Progenitor cell of endocrine pancreas (in vitro differentiated cells): ENCODE data around the gene OR56A4. TPM values are rescaled to one million over a fixed set of nuclear protein-coding genes. Genes with fewer than 3 reads are reported as not detected.

Source experiments
- DNase-seq: peaks from one replicate; pipeline ENCODE4 v3.0.0; 2021; ENCODE audit warnings: low spot score; ENCODE audit not compliant: unreplicated experiment
- H3K27ac Mint-ChIP-seq: 2 replicates; pipeline ENCODE4 v1.8.0; 2021; ENCODE audit warnings: mild to moderate bottlenecking, moderate library complexity, mixed read lengths
- H3K27me3 Mint-ChIP-seq: 2 replicates; pipeline ENCODE4 v1.8.0; 2021; ENCODE audit warnings: mixed read lengths
- H3K36me3 Mint-ChIP-seq: 2 replicates; pipeline ENCODE4 v1.8.0; 2022; ENCODE audit warnings: mixed read lengths; ENCODE audit not compliant: insufficient read depth
- H3K4me1 Mint-ChIP-seq: 2 replicates; pipeline ENCODE4 v1.8.0; 2021; ENCODE audit warnings: low read depth, mixed read lengths
- H3K4me3 Mint-ChIP-seq: 2 replicates; pipeline ENCODE4 v1.8.0; 2021; ENCODE audit warnings: low read depth, mild to moderate bottlenecking, moderate library complexity, mixed read lengths
- H3K9me3 Mint-ChIP-seq: 2 replicates; pipeline ENCODE4 v1.8.0; 2021; ENCODE audit warnings: low read depth, mixed read lengths
- total RNA-seq: library from RNA; stranded (reverse); gene quantifications from 2 replicates; pipeline ENCODE4 v1.2.1, GENCODE V29; 2021
- TF ChIP-seq, protein P1 (sequence below): fragments of 200-600 bp; sonication (generic); IDR thresholded peaks from one replicate; pipeline ENCODE4 v1.5.0; 2021; ENCODE audit warnings: antibody characterized with exemption, mild to moderate bottlenecking; ENCODE audit not compliant: unreplicated experiment

The OR56A4 gene
- total RNA-seq, 1 donor from 2014 or later: 0.07 TPM

DNA sequence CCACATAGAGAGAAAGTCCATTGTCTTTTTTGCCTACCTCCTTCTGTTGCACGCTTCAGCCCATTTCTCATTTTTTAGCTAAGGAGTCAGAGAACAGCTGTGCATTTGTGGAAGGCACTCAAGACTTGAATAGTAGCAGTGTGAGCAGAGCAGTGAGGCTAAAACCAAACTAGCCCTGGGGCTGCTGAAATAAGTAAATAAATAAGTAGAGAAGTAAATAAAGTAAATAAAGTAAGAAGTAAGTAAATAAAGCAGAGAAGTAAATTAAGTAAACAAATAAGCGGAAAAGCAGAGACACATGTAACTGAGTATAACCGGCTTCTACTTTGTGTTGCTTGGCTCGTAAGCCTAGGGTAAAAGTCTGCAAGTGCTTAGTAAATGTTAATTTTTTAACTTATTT lies 17.5 kb downstream of the OR56A4 start:
- peaks cover 3% of the 10 kb centered on the region for H3K4me1 Mint-ChIP-seq
- H3K36me3 Mint-ChIP-seq: no peaks in the 10 kb centered on the region
- DNase-seq: no peak
- H3K4me3 Mint-ChIP-seq: no peak overlapping the region
- no peak overlapping the region for H3K27ac Mint-ChIP-seq
- peaks cover 3% of the 10 kb centered on the region for H3K9me3 Mint-ChIP-seq
- H3K27me3 Mint-ChIP-seq: peaks cover 11% of the 10 kb centered on the region
- TF ChIP-seq, protein P1, sequence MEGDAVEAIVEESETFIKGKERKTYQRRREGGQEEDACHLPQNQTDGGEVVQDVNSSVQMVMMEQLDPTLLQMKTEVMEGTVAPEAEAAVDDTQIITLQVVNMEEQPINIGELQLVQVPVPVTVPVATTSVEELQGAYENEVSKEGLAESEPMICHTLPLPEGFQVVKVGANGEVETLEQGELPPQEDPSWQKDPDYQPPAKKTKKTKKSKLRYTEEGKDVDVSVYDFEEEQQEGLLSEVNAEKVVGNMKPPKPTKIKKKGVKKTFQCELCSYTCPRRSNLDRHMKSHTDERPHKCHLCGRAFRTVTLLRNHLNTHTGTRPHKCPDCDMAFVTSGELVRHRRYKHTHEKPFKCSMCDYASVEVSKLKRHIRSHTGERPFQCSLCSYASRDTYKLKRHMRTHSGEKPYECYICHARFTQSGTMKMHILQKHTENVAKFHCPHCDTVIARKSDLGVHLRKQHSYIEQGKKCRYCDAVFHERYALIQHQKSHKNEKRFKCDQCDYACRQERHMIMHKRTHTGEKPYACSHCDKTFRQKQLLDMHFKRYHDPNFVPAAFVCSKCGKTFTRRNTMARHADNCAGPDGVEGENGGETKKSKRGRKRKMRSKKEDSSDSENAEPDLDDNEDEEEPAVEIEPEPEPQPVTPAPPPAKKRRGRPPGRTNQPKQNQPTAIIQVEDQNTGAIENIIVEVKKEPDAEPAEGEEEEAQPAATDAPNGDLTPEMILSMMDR: no peak

DNA sequence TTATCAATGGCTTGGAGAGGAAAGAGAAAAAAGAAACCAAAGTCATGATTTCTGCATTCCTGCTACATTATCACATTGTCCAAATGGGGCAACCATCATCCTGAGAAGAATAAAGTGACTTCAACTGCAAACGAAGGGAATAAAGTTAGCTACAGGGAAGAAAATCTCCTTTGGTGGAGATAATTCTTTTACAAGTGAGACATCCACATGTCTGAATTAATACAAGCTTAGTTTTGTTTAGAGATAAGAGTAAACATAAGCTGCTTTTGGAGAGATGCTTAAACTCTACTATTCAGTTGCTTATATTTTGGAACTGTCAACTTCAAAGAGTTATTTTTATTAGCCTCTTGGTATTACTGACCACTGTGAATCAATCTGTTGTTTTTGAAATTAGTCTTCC lies 19.9 kb downstream of the OR56A4 start, which contains the start of gene OR52L1:
Gene OR52L1 (minus strand): TSS at position 101 of the 400 bp plus-strand sequence. CDS start 55 bp downstream, at position 46.
- no peaks in the 10 kb centered on the region for H3K36me3 Mint-ChIP-seq
- no peak within 1 kb of the TSS for H3K4me3 Mint-ChIP-seq
- H3K4me1 Mint-ChIP-seq: peaks cover 3% of the 10 kb centered on the region
- H3K9me3 Mint-ChIP-seq: peaks cover 3% of the 10 kb centered on the region
- H3K27ac Mint-ChIP-seq: no peak within 1 kb of the TSS
- no peak for DNase-seq
- TF ChIP-seq, protein P1: no peak
- peaks cover 8% of the 10 kb centered on the region for H3K27me3 Mint-ChIP-seq

DNA sequence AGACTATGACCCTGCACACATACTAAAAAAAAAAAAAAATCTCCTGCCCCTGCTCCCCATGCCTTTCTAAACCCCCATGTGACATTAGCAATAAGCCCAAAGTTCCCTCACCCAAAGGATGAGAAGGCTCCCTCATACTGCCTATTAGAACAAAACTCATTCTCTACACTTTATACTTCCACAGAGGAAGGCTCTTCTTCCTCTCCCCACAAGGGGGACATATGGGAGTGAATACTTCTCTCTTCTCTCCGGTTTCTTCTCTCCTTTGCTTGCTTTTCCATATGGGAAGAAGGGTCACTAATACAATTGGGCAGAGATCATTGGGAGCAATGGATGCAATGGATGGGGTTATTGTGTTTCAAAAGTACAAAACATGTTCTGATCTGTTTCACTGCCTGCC lies 23.3 kb downstream of the OR56A4 start:
- no peak for DNase-seq
- H3K36me3 Mint-ChIP-seq: no peaks in the 10 kb centered on the region
- H3K4me1 Mint-ChIP-seq: no peaks in the 10 kb centered on the region
- peaks cover 26% of the 10 kb centered on the region for H3K9me3 Mint-ChIP-seq
- H3K4me3 Mint-ChIP-seq: no peak overlapping the region
- TF ChIP-seq, protein P1: peak; percentile 16
- no peak overlapping the region for H3K27ac Mint-ChIP-seq
- H3K27me3 Mint-ChIP-seq: no peaks in the 10 kb centered on the region

DNA sequence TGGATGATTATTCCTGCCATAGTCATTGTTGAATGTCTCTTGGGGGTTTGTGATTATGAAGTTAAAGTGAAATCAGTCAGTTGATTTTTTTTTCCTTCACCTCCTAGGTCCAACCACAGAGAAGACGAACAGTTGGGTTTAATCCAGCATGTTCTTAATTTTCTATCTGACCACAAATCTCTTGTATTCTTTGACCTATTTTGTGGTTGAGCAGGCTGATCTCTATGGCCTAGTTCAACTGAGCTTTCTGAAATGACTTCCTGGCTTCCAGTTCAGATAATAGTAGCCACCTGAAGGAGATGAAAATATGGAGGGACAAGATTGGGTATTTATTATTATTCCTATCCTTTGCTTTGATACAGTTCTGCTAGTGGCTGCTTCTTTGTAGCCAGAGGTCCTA lies 33.2 kb downstream of the OR56A4 start:
- TF ChIP-seq, protein P1: no peak
- H3K4me3 Mint-ChIP-seq: no peak overlapping the region
- H3K27me3 Mint-ChIP-seq: peaks cover 13% of the 10 kb centered on the region
- DNase-seq: no peak
- no peak overlapping the region for H3K27ac Mint-ChIP-seq
- H3K36me3 Mint-ChIP-seq: peaks cover 1% of the 10 kb centered on the region
- H3K4me1 Mint-ChIP-seq: no peaks in the 10 kb centered on the region
- peaks cover 5% of the 10 kb centered on the region for H3K9me3 Mint-ChIP-seq

DNA sequence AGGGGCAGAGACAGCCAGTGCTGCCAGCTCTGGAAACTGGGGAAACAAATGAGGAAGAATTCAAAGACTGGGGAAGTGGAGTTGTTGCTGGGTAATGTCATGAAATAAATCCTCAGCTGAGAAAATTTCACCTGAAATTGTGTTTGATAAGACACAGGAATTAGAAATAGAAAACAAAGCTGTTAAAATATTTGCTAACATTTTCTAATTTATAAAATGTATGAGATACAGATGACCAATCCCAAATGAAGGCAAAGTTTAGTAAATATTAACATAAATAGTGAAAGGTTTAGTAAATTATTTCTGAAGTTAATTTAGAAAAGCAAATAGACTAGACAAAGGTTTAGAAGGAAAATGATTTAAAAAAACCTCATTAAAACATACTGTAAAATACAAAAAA lies 38.4 kb downstream of the OR56A4 start, which contains the start of gene OR56A5:
Gene OR56A5 (minus strand): TSS at position 101 of the 400 bp plus-strand sequence. CDS start 0 bp downstream, at position 101.
- no peak within 1 kb of the TSS for H3K27ac Mint-ChIP-seq
- peaks cover 8% of the 10 kb centered on the region for H3K9me3 Mint-ChIP-seq
- no peaks in the 10 kb centered on the region for H3K36me3 Mint-ChIP-seq

More for the DNA sequence above, 38.4 kb downstream of the OR56A4 start, which contains the start of gene OR56A5:
- Mint-ChIP-seq H3K4me3 (no peak within 1 kb of the TSS), H3K4me1 (no peaks in the 10 kb centered on the region), H3K27me3 (peaks cover 13% of the 10 kb centered on the region)
- no peak for DNase-seq
- TF ChIP-seq, protein P1: no peak
